ENCODE results near the gene KCTD3.

The KCTD3 gene

DNA sequence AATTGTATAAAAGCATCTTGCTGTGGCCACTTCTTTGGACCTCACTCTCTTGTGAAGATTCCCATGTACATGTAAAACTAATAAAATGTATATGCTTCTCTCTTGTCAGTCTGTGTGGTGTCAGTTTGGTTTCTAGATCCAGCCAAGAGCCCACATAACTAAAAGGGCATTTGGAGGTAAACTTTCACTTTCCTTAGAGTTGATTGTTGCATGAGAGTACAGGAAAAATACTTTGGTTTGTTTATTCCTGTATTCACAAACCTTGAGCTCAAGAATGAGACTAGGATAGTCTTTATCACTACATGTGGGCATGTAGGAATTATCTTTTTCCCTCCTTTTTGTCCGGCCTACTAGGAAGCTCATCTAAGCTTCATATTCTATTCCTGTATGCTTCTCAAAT is 50.9 kb downstream of the KCTD3 start:
- DNase-seq (ENCODE audit: extremely low read depth, low read depth) = no peak

DNA sequence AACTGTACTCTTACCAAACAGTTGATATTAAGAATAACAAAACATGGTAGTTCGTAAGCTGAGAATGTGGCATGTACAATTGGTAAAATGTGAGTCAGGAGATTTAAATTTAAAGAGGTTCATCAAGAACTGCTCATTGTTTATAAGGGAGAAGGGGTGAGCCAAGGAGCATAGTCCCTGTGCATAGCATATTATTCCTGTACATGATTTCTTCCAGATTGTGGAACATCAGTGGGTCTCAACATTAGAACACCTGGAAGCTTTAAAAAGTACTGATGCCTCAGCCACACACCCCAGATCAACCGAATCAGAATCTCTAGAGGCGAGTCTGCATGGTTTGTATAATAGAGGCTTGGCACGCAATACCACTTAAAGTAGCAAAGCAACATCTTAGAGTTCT is 56.1 kb downstream of the KCTD3 start:
- no peak for TF ChIP-seq CTCF (IDR thresholded peaks at IDR 0.05; ENCODE audit: low read depth, low read length)
- peak; percentile 25 for DNase-seq (ENCODE audit: extremely low read depth, low read depth)

More for the DNA sequence above, 50.9 kb downstream of the KCTD3 start:
- TF ChIP-seq CTCF (IDR thresholded peaks at IDR 0.05; ENCODE audit: low read depth, low read length) = no peak

DNA sequence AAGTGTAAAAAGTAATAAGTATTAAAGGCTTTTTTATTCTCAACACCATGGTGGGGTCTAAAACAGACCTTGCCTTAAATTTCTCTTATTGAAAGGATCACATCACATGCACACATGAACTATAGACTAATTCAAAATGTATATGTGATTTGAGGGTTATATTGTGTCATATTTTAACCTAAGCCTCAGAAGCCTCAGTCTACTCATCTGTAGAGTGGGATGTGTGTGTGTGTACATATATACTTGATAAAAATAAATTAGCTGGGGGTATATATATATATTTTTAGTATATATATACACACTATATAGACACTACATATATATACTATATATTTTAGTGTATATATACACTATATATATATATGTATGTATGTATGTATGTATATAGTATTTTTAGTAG is 58.8 kb downstream of the KCTD3 start:
- DNase-seq (ENCODE audit: extremely low read depth, low read depth) = no peak
- TF ChIP-seq CTCF (IDR thresholded peaks at IDR 0.05; ENCODE audit: low read depth, low read length) = no peak

GRCh38 chr1:215631040-215631439 is 63.9 kb downstream of the KCTD3 start:
- no peak for TF ChIP-seq CTCF (IDR thresholded peaks at IDR 0.05; ENCODE audit: low read depth, low read length)
- no peak for DNase-seq (ENCODE audit: extremely low read depth, low read depth)

DNA sequence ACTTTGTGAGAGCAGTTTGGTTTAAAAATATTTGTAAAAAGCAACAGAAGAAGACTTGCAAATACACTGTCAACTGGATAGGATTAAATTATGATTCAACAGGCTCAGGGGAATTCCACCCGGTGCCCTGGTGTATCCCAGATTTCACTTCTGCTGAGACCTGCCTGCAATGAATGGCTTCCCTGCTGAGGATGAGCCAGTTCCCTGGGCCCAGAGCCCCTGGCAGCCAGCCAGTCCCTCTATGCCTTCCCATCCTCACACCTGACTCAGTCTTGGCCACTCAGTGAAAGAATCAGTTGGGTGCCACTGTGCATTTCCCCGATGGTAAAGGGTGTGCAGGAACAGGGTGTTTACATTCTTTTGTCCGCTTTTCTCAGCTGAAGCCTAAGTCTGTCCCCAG is 64.4 kb downstream of the KCTD3 start:
- no peak for DNase-seq (ENCODE audit: extremely low read depth, low read depth)
- TF ChIP-seq CTCF (IDR thresholded peaks at IDR 0.05; ENCODE audit: low read depth, low read length) = no peak

GRCh38 chr1:215635827-215636226 is 68.7 kb downstream of the KCTD3 start:
- DNase-seq (ENCODE audit: extremely low read depth, low read depth) = no peak
- TF ChIP-seq CTCF (IDR thresholded peaks at IDR 0.05; ENCODE audit: low read depth, low read length) = no peak

- TF ChIP-seq CTCF (IDR thresholded peaks at IDR 0.05; ENCODE audit: low read depth, low read length) = no peak
These were observed 69.3 kb downstream of the KCTD3 start for GRCh38 chr1:215636258-215636965.

More at GRCh38 chr1:215636258-215636965, 69.3 kb downstream of the KCTD3 start:
- DNase-seq (ENCODE audit: extremely low read depth, low read depth) = peak; percentile 81

Measured in AG09319 (cell line).